ENCODE measurements around the gene SCG5.

DNA sequence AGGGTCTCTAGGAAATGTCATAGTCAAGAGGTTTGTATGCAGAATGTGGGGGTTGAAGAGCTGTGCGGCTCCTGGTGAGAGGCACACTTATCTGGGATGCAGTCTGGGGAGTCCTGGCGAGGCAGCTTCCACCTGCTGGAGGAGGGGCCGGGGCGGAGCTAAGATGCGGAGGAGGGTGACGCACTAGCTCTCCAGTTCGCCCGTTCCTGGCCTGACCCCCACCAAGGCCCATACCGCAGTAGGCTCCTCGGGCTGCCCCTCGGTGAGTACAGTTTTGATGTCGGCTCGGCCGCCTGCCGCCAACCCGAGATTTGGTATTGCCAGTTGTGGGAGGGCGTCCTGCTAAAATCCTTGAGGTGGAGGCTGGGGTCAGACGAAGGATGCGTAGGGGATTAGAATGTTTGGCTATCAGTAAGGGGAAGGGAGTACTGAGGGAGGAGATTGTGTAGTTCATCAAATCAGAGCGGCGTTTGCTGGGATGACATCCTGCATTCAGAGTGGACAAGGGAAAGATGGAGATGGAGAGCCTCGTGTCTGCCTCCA, at the start of gene SCG5:
- TF ChIP-seq EZH2 (IDR thresholded peaks at IDR 0.05; ENCODE audit: low read length, missing control alignments): no peak
- TF ChIP-seq, protein P1, sequence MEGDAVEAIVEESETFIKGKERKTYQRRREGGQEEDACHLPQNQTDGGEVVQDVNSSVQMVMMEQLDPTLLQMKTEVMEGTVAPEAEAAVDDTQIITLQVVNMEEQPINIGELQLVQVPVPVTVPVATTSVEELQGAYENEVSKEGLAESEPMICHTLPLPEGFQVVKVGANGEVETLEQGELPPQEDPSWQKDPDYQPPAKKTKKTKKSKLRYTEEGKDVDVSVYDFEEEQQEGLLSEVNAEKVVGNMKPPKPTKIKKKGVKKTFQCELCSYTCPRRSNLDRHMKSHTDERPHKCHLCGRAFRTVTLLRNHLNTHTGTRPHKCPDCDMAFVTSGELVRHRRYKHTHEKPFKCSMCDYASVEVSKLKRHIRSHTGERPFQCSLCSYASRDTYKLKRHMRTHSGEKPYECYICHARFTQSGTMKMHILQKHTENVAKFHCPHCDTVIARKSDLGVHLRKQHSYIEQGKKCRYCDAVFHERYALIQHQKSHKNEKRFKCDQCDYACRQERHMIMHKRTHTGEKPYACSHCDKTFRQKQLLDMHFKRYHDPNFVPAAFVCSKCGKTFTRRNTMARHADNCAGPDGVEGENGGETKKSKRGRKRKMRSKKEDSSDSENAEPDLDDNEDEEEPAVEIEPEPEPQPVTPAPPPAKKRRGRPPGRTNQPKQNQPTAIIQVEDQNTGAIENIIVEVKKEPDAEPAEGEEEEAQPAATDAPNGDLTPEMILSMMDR (conservative IDR thresholded peaks at IDR 0.05 in 1 of 2, IDR thresholded peaks at IDR 0.05 in 1 of 2; ENCODE audit: low read depth in 1 of 2, low read length in 2 of 2): no peak
